ENCODE measurements around the gene KLK4.

The KLK4 gene

DNA sequence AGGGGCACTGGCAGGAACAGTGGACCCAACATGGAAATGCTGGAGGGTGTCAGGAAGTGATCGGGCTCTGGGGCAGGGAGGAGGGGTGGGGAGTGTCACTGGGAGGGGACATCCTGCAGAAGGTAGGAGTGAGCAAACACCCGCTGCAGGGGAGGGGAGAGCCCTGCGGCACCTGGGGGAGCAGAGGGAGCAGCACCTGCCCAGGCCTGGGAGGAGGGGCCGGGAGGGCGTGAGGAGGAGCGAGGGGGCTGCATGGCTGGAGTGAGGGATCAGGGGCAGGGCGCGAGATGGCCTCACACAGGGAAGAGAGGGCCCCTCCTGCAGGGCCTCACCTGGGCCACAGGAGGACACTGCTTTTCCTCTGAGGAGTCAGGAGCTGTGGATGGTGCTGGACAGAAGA, 33.9 kb downstream of the KLK4 start:
- no peak for DNase-seq

DNA sequence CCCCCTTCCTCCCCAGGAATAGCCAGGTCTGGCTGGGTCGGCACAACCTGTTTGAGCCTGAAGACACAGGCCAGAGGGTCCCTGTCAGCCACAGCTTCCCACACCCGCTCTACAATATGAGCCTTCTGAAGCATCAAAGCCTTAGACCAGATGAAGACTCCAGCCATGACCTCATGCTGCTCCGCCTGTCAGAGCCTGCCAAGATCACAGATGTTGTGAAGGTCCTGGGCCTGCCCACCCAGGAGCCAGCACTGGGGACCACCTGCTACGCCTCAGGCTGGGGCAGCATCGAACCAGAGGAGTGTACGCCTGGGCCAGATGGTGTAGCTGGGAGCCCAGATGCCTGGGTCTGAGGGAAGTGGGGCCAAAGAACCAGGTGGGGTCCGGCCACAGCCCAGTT, 34.7 kb downstream of the KLK4 start:
- no peak for DNase-seq

DNA sequence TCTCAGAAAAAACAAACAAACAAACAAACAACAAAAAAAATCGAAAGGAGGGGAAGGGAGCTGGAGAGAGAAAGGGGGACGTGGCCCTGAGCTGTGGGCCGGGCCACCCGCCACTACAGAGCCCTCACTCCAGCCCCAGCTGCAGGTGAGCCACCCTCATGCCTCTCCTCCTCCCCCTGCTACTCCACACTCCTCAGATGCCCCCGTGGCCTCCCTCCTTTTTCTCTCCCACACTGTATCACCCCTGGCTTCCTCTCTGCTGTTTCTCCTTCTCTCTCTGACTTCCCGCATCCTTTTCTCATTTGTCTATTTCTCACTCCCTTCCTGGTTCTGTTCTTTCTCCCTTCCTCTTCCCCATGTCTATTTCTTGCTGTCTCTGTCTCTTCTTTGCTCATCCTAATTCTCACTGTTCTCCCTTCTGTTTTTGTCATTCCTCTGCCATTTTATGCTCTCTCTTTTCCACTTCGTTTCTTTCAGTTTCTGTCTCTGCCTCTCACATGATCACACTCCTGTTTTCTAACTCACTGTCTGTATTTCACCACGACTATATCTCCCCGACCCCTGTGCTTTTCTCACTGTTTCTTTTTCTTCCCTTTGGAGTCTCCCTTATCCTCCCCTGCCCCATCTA, 35.3 kb downstream of the KLK4 start:
- DNase-seq = no peak

DNA sequence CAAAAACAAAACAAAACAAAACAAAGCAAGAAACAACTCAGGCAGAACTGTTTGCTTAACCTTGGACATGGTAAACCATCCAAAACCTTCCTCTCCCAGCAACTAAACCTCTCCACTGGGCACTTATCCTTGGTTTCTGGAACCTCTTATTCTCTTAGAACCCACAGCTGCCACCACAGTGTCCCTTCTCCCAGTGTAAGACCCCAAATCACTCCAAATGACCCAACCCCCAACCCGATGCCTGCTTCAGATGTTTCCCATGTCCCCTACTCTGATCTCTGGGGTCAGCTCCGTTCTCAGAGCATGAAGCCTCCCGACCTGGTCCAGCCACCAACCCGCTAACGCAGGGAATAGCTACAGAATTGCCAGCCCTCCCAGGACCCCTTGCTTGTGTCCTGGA, 37.0 kb downstream of the KLK4 start:
- no peak for DNase-seq

DNA sequence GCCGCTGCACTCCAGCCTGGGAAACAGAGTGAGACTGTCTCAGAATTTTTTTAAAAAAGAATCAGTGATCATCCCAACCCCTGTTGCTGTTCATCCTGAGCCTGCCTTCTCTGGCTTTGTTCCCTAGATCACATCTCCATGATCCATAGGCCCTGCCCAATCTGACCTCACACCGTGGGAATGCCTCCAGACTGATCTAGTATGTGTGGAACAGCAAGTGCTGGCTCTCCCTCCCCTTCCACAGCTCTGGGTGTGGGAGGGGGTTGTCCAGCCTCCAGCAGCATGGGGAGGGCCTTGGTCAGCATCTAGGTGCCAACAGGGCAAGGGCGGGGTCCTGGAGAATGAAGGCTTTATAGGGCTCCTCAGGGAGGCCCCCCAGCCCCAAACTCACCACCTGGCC, 38.1 kb downstream of the KLK4 start, which contains the start of gene KLK2:
Gene KLK2, plus strand, starts transcription at position 384 of the 400 bp plus-strand sequence. CDS start 35 bp downstream, outside the sequence.
- DNase-seq = no peak

DNA sequence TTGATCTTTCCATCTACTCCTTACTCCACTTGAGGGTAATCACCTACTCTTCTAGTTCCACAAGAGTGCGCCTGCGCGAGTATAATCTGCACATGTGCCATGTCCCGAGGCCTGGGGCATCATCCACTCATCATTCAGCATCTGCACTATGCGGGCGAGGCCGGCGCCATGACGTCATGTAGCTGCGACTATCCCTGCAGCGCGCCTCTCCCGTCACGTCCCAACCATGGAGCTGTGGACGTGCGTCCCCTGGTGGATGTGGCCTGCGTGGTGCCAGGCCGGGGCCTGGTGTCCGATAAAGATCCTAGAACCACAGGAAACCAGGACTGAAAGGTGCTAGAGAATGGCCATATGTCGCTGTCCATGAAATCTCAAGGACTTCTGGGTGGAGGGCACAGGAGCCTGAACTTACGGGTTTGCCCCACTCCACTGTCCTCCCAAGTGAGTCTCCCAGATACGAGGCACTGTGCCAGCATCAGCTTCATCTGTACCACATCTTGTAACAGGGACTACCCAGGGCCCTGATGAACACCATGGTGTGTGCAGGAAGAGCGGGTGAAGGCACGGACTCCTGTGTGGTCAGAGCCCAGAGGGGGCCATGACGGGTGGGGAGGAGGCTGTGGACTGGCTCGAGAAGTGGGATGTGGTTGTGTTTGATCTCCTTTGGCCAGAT, 40.6 kb downstream of the KLK4 start:
- DNase-seq = peak; percentile 5

DNA sequence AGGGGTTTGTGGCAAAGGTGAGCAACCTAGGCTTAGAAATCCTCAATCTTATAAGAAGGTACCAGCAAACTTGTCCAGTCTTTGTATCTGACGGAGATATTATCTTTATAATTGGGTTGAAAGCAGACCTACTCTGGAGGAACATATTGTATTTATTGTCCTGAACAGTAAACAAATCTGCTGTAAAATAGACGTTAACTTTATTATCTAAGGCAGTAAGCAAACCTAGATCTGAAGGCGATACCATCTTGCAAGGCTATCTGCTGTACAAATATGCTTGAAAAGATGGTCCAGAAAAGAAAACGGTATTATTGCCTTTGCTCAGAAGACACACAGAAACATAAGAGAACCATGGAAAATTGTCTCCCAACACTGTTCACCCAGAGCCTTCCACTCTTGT, 41.7 kb downstream of the KLK4 start:
- no peak for DNase-seq

DNA sequence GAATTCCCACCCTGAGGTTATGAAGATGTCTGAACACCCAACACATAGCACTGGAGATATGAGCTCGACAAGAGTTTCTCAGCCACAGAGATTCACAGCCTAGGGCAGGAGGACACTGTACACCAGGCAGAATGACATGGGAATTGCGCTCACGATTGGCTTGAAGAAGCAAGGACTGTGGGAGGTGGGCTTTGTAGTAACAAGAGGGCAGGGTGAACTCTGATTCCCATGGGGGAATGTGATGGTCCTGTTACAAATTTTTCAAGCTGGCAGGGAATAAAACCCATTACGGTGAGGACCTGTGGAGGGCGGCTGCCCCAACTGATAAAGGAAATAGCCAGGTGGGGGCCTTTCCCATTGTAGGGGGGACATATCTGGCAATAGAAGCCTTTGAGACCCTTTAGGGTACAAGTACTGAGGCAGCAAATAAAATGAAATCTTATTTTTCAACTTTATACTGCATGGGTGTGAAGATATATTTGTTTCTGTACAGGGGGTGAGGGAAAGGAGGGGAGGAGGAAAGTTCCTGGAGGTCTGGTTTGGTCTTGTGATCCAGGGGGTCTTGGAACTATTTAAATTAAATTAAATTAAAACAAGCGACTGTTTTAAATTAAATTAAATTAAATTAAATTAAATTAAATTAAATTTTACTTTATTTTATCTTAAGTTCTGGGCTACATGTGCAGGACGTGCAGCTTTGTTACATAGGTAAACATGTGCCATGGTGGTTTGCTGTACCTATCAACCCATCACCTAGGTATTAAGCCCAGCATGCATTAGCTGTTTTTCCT, 49.5 kb downstream of the KLK4 start:
- no peak for DNase-seq

DNA sequence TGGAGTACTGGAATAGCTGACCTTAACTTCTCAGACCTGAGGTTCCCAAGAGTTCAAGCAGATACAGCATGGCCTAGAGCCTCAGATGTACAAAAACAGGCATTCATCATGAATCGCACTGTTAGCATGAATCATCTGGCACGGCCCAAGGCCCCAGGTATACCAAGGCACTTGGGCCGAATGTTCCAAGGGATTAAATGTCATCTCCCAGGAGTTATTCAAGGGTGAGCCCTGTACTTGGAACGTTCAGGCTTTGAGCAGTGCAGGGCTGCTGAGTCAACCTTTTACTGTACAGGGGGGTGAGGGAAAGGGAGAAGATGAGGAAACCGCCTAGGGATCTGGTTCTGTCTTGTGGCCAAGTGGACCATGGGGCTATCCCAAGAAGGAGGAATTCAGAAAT, 50.2 kb downstream of the KLK4 start:
- DNase-seq = no peak

DNA sequence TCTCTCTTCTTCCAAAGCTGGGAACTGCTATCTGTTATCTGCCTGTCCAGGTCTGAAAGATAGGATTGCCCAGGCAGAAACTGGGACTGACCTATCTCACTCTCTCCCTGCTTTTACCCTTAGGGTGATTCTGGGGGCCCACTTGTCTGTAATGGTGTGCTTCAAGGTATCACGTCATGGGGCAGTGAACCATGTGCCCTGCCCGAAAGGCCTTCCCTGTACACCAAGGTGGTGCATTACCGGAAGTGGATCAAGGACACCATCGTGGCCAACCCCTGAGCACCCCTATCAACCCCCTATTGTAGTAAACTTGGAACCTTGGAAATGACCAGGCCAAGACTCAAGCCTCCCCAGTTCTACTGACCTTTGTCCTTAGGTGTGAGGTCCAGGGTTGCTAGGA, 51.3 kb downstream of the KLK4 start:
- DNase-seq = no peak

DNA sequence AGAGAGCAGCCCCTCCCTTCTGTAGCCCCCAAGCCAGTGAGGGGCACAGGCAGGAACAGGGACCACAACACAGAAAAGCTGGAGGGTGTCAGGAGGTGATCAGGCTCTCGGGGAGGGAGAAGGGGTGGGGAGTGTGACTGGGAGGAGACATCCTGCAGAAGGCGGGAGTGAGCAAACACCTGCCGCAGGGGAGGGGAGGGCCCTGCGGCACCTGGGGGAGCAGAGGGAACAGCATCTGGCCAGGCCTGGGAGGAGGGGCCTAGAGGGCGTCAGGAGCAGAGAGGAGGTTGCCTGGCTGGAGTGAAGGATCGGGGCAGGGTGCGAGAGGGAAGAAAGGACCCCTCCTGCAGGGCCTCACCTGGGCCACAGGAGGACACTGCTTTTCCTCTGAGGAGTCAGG, 52.3 kb downstream of the KLK4 start:
- no peak for DNase-seq

DNA sequence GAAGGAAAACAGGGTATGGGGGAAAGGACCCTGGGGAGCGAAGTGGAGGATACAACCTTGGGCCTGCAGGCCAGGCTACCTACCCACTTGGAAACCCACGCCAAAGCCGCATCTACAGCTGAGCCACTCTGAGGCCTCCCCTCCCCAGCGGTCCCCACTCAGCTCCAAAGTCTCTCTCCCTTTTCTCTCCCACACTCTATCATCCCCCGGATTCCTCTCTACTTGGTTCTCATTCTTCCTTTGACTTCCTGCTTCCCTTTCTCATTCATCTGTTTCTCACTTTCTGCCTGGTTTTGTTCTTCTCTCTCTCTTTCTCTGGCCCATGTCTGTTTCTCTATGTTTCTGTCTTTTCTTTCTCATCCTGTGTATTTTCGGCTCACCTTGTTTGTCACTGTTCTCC, 53.8 kb downstream of the KLK4 start:
- DNase-seq = no peak
